Adrenal gland (tissue), 12 donors: ENCODE data around the gene CXADR. TPM values are rescaled to one million over a fixed set of nuclear protein-coding genes. Genes with fewer than 3 reads are reported as not detected.
A peak's percentile ranks its signal among the peaks of the same experiment; 100 is the strongest.

ENCODE experiments used
- DNase-seq, 7 donors: peaks; one replicate each; pipeline ENCODE4 v3.0.0-alpha.2; 2019 to 2020
- H3K27ac ChIP-seq, 5 donors: fragments of 200-600 bp; sonication (generic) in 4 of 5; 1 replicate in 3 of 5; 2 replicates in 2 of 5; pipeline versions ENCODE4 v1.5.1 to v1.8.0; 2016 to 2020; ENCODE audit warnings: mild to moderate bottlenecking in 1 of 5
- H3K27me3 ChIP-seq: fragments of 200-600 bp; 2 replicates; pipeline ENCODE4 v1.8.0; 2021
- H3K36me3 ChIP-seq, 2 donors: fragments of 200-600 bp; replicated peaks in 1 of 2; 1 replicate in 1 of 2; 2 replicates in 1 of 2; pipeline versions ENCODE4 v1.5.1 to v1.8.0; 2018 to 2022
- H3K4me1 ChIP-seq, 2 donors: fragments of 200-600 bp; replicated peaks in 1 of 2; 1 replicate in 1 of 2; 2 replicates in 1 of 2; pipeline versions ENCODE4 v1.5.1 to v1.8.0; 2018 to 2021
- H3K4me3 ChIP-seq, 4 donors: fragments of 200-600 bp; sonication (generic) in 3 of 4; one replicate each; pipeline ENCODE4 v1.5.1; 2016 to 2018
- H3K9me3 ChIP-seq, 3 donors: fragments of 200-600 bp; sonication (generic) in 1 of 3; replicated peaks in 1 of 3; 1 replicate in 2 of 3; 2 replicates in 1 of 3; pipeline versions ENCODE4 v1.5.1 to v1.8.0; 2016 to 2021
- POLR2A ChIP-seq, 2 donors: fragments of 450-650 bp; IDR thresholded peaks; one replicate each; pipeline ENCODE4 v1.6.1; 2017; ENCODE audit warnings: antibody characterized with exemption in 2 of 2, mild to moderate bottlenecking in 2 of 2, moderate library complexity in 1 of 2
- WGBS, 4 donors: extraction: QIAGEN DNeasy Blood & Tissue Kit in 2 of 4; methylation state at CpG; one replicate each; pipeline versions ENCODE4 v1.1.5 to v1.1.7; 2013 to 2017; 5-methylcytosine and 5-hydroxymethylcytosine counted together
- intact Hi-C, 2 donors: fragments of 100-400 bp; cut with DNase I; formaldehyde crosslinking; loops; one replicate each; pipeline versions ENCODE4 v1.14.1 to v1.15.0; 2022 to 2023
- polyA plus RNA-seq, 3 donors: library from polyadenylated mRNA; stranded (reverse); fragments of 200-250 nt in 2 of 3; fragments of 350-450 nt in 1 of 3; fragmentation: Illumina TruSeq in 1 of 3; extraction: RNeasy Lipid Tissue Mini Kit (QIAGEN cat#74804) in 1 of 3; gene quantifications; one replicate each; pipeline ENCODE4 v1.2.3, GENCODE V29; 2013 to 2014
- total RNA-seq, 9 donors: library from RNA; depleted of rRNA in 4 of 9; stranded (reverse); fragments of >200 nt in 4 of 9; fragments of 120-200 nt in 1 of 9; fragmentation: NEBNext Ultra II Directional in 1 of 9; extraction: Animal tissue kit (Norgen Biotek cat#: 25700) in 1 of 9; gene quantifications; one replicate each; pipeline versions ENCODE4 v1.1.0 to v1.2.4, GENCODE V29; 2013 to 2023
- TF ChIP-seq, protein P1 (sequence below), 6 experiments: fragments of 450-650 bp in 4 of 6; fragments of 200-600 bp in 2 of 6; sonication (generic) in 1 of 6; IDR thresholded peaks; 1 replicate in 5 of 6; 2 replicates in 1 of 6; pipeline versions ENCODE4 v1.5.1 to v1.8.0; 2016 to 2021; ENCODE audit warnings: antibody characterized with exemption in 6 of 6, mild to moderate bottlenecking in 2 of 6, moderate library complexity in 1 of 6
- donor health status: healthy with polysubstance abuse.
- donor health status: Bipolar disorder and iron deficiency.
- donor health status: DM: yes; HTN: yes; CAD: no.
- donor health status: DM: no; HTN: no; CAD: no.
- donor health status: DM: no; HTN: no; CAD: no.
- donor health status: DM: yes; HTN: yes; CAD: no.

The CXADR gene
- total and polyA plus RNA-seq, 12 donors, result 1.5 to 25.2 (median 11.5) TPM

DNA sequence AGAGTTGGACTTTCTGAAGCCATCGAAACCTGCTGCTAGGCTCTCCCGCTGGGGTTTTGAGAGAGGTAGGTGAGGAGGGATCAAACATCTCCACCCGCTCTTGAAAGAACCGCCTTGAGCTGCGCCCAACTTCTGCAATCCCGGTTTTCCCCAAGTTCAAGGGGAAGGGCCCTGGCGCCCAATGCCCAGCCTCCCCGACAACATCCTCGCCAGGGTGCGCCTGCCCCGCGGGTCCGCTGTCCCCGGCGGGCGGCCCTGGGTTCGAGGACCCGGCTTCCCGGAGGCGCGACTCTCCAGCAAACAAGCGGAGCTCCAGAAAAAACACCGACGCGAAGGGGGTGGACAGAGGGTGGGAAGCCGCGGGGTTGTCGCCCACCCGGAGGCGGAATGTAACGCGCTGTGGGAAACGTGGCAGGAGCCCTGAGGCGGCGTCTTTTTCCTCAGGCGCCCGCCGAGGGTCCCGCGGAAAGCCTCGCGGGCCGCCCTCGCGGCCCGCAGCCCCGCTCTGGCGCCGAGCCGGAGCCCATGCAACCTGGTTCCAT is 99.3 kb downstream of the CXADR start:
- 0 to 2% (median 0%) methylated on average over 20 to 50 of the region's 50 CpGs for WGBS, 4 donors
- DNase-seq, result peak; percentile 41 to 62 (median 54)
- intact Hi-C loops, result no loop called here
- Histone ChIP-seq H3K36me3 (no peaks in the 10 kb centered on the region), H3K27ac (peak overlapping the region; percentile 59 to 90 (median 84)), H3K4me1 (peaks cover 9 to 18% of the 10 kb centered on the region in 2 donors), H3K4me3 (peak overlapping the region; percentile 71 to 85 (median 80)), H3K27me3 (no peaks in the 10 kb centered on the region), H3K9me3 (no peaks in the 10 kb centered on the region)
- TF ChIP-seq, protein P1, sequence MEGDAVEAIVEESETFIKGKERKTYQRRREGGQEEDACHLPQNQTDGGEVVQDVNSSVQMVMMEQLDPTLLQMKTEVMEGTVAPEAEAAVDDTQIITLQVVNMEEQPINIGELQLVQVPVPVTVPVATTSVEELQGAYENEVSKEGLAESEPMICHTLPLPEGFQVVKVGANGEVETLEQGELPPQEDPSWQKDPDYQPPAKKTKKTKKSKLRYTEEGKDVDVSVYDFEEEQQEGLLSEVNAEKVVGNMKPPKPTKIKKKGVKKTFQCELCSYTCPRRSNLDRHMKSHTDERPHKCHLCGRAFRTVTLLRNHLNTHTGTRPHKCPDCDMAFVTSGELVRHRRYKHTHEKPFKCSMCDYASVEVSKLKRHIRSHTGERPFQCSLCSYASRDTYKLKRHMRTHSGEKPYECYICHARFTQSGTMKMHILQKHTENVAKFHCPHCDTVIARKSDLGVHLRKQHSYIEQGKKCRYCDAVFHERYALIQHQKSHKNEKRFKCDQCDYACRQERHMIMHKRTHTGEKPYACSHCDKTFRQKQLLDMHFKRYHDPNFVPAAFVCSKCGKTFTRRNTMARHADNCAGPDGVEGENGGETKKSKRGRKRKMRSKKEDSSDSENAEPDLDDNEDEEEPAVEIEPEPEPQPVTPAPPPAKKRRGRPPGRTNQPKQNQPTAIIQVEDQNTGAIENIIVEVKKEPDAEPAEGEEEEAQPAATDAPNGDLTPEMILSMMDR (IDR thresholded peaks at IDR 0.05), result no peak
- no peak for TF ChIP-seq POLR2A (IDR thresholded peaks at IDR 0.05)

DNA sequence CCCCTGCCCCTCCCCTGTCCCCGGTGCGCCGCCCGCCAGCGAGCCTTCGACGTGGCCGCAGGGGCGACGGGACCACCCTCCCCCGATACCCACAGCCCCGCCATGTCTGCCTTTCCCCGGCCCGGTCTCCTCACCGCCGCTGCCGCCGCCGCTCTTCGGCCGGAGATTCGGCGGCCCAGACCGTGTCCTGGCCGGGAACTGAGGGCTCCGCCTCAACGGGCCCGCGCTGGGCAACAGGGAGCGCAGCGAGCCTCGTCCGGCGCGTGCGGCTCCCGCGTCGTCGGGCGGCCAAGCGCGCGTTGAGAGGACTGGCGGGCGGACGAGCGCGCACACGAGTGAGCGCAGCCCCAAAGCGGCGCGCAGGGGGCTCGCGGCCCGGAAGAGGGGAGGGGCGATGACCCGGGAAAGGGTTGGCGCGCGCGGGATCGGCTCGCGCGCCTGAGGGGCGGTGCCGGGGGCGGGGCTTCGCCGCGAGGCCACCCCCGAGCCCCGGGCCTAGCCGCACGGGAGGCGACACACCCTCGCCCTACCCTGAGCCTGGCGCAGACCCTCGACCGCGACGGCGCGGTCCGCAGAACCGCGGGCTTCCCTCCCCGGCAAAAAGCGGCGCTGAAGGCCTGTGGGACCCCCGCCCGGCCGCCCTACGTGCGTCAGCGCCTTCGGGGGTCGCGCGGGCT is 99.9 kb downstream of the CXADR start, which contains the start of gene BTG3:
Gene BTG3 (minus strand): TSS at position 337 of the 677 bp plus-strand sequence. CDS start 3,757 bp downstream, outside the sequence.
- peaks cover 9 to 12% of the 10 kb centered on the region in 2 donors for H3K4me1 ChIP-seq
- no peaks in the 10 kb centered on the region for H3K9me3 ChIP-seq
- 0 to 2% (median 1%) methylated on average over 15 to 102 of the region's 102 CpGs for WGBS, 4 donors
- H3K27ac ChIP-seq, result peak within 1 kb of the TSS; percentile 59 to 90 (median 84)
- H3K4me3 ChIP-seq, result peak within 1 kb of the TSS; percentile 71 to 85 (median 80)
- intact Hi-C loops, result no loop called here
- no peaks in the 10 kb centered on the region for H3K27me3 ChIP-seq
- no peaks in the 10 kb centered on the region for H3K36me3 ChIP-seq
- peak; percentile 72 to 89 (median 82) for DNase-seq
- TF ChIP-seq, protein P1 (IDR thresholded peaks at IDR 0.05), result peak in 1 of 6 experiments; percentile 10
- peak; percentile 95 to 98 for TF ChIP-seq POLR2A (IDR thresholded peaks at IDR 0.05)

DNA sequence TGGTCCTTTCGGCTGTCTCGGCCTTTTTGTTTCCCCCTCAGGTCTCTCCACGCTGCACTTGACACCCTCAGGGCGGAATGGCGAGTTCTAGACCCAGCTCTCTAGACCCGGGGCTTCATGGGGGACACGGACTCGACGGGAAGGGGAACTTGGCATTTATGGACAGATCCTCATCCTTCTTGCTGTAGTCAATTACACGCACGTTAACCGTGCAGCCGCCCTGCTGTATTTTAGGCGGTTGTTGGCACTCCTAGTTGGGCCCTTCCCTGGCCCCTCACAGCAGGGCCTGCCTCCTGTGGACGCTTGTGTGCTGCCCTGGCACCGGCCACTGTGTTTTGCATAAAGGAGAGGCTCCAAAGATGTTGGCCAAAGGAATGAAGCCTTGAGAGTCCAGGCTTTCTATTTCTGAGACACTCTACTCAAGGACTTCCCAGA is 100.4 kb downstream of the CXADR start:
- Histone ChIP-seq H3K27ac (peak overlapping the region; percentile 10 to 90 (median 84)), H3K9me3 (no peaks in the 10 kb centered on the region), H3K36me3 (no peaks in the 10 kb centered on the region), H3K4me1 (peaks cover 9 to 10% of the 10 kb centered on the region in 2 donors), H3K27me3 (no peaks in the 10 kb centered on the region), H3K4me3 (peak overlapping the region in 2 of 4 donors; percentile 80)
- TF ChIP-seq, protein P1 (IDR thresholded peaks at IDR 0.05), result no peak
- no peak for TF ChIP-seq POLR2A (IDR thresholded peaks at IDR 0.05)
- peak; percentile 42 to 70 (median 53) for DNase-seq
- intact Hi-C loops, result no loop called here
- 10 to 16% (median 15%) methylated on average over 6 to 16 of the region's 16 CpGs for WGBS, 4 donors

DNA sequence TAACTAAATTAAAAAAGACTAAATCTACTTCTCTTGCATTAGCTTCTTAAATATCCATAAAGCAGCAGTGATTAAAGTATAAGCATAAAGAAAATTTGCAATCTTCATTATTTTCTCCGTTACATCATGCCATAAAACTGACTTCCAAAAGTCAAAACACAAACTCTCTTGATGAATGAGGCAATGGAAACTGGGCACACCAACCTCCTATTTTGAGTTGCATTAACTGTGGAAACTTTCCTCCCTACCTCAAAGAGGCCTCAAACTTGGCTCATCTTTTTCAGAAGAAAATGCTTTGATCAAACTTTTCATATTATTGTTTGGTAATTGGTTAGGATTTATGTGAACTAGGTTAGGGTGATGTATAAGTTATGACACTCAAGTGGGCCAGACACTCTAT is 104.0 kb downstream of the CXADR start:
- H3K9me3 ChIP-seq, result no peaks in the 10 kb centered on the region
- no peak for DNase-seq
- no peak for TF ChIP-seq POLR2A (IDR thresholded peaks at IDR 0.05)
- TF ChIP-seq, protein P1 (IDR thresholded peaks at IDR 0.05), result no peak
- H3K27me3 ChIP-seq, result no peaks in the 10 kb centered on the region
- 88 to 97% (median 92%) methylated on average over 1 of the region's 1 CpG for WGBS, 4 donors
- no peak overlapping the region for H3K4me3 ChIP-seq
- no peaks in the 10 kb centered on the region for H3K36me3 ChIP-seq
- no peak overlapping the region for H3K27ac ChIP-seq
- intact Hi-C loops, result no loop called here
- H3K4me1 ChIP-seq, result no peaks in the 10 kb centered on the region
